Common myeloid progenitor, CD34-positive (primary cell): Measurements from ENCODE around the gene CFP.

ENCODE experiments used
- CTCF ChIA-PET: fragments of 350-600 bp; sonication (Branson Sonifier 250); formaldehyde crosslinking; loops from one replicate; lab custom pipeline; 2021; ENCODE audit warnings: antibody characterized with exemption; lab: Charles Lee
- POLR2A ChIA-PET: fragments of 350-600 bp; sonication (Branson Sonifier 250); formaldehyde crosslinking; loops from one replicate; lab custom pipeline; 2021; ENCODE audit warnings: antibody characterized with exemption; lab: Charles Lee
- DNase-seq, 3 donors: peaks; one replicate each; pipeline versions ENCODE4 v3.0.0 to v3.0.0-alpha.2; 2013
- H3K27ac ChIP-seq, 2 experiments: 1 replicate in 1 of 2; 2 replicates in 1 of 2; pipeline ENCODE4 v1.7.0; 2013; ENCODE audit warnings: inconsistent platforms in 2 of 2, low read length in 2 of 2, mild to moderate bottlenecking in 2 of 2, low read depth in 1 of 2, moderate library complexity in 1 of 2; ENCODE audit not compliant: severe bottlenecking in 2 of 2, insufficient read depth in 1 of 2, poor library complexity in 1 of 2
- H3K27me3 ChIP-seq, 5 experiments: replicated peaks in 2 of 5; 1 replicate in 3 of 5; 2 replicates in 2 of 5; pipeline versions ENCODE4 v1.6.1 to v1.7.0; 2013; ENCODE audit warnings: low read length in 4 of 5, mild to moderate bottlenecking in 2 of 5, moderate library complexity in 2 of 5, inconsistent platforms in 1 of 5; ENCODE audit not compliant: insufficient read depth in 5 of 5, control insufficient read depth in 4 of 5
- H3K36me3 ChIP-seq, 4 experiments: 1 replicate in 2 of 4; 2 replicates in 2 of 4; pipeline versions ENCODE4 v1.6.1 to v1.7.0; 2013; ENCODE audit warnings: low read length in 3 of 4, control low read depth in 1 of 4, mild to moderate bottlenecking in 1 of 4; ENCODE audit not compliant: control insufficient read depth in 4 of 4, insufficient read depth in 4 of 4
- H3K4me1 ChIP-seq, 4 experiments: 1 replicate in 3 of 4; 2 replicates in 1 of 4; pipeline versions ENCODE4 v1.6.1 to v1.7.1; 2013; ENCODE audit warnings: low read length in 3 of 4, mild to moderate bottlenecking in 3 of 4, control low read depth in 1 of 4, inconsistent platforms in 1 of 4, moderate library complexity in 1 of 4; ENCODE audit not compliant: control insufficient read depth in 4 of 4, insufficient read depth in 4 of 4; ENCODE audit errors: control extremely low read depth in 1 of 4
- H3K4me3 ChIP-seq, 7 experiments: 1 replicate in 4 of 7; 2 replicates in 3 of 7; pipeline versions ENCODE4 v1.5.1 to v1.7.0; 2013; ENCODE audit warnings: mild to moderate bottlenecking in 7 of 7, low read length in 6 of 7, moderate library complexity in 6 of 7, inconsistent platforms in 2 of 7, low read depth in 2 of 7, control low read depth in 1 of 7; ENCODE audit not compliant: insufficient read depth in 4 of 7, control insufficient read depth in 1 of 7; ENCODE audit errors: extremely low read depth in 1 of 7
- H3K9me3 ChIP-seq, 5 experiments: 1 replicate in 4 of 5; 2 replicates in 1 of 5; pipeline versions ENCODE4 v1.6.1 to v1.7.1; 2013; ENCODE audit warnings: low read length in 4 of 5, mild to moderate bottlenecking in 2 of 5, inconsistent platforms in 1 of 5, low read depth in 1 of 5, moderate library complexity in 1 of 5; ENCODE audit not compliant: control insufficient read depth in 4 of 5, insufficient read depth in 2 of 5; ENCODE audit errors: control extremely low read depth in 1 of 5
- WGBS: methylation state at CpG from one replicate; pipeline ENCODE4 v1.1.5; 2013; ENCODE audit not compliant: insufficient coverage; 5-methylcytosine and 5-hydroxymethylcytosine counted together

Gene CFP

DNA sequence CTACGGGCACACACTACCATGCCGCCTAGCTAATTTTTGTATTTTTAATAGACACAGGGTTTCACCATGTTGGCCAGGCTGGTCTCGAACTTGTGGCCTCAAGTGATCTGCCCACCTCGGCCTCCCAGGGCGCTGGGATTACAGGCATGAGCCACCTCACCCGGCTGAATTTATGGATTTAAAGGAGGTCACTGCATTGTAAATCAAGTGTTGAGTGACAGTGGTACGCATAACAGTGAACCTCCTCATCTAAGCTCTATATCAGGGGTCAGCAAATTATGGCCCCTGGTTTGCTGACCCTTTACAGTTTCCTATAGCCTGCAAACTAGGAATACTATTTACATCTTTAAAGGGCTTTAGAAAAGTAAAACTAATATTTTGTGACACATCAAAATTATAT is 31.8 kb upstream of the CFP start:
- POLR2A ChIA-PET: no interaction called here
- H3K27me3 ChIP-seq: no peaks in the 10 kb centered on the region
- H3K27ac ChIP-seq: no peak overlapping the region
- 96% methylated on average over 5 of the region's 7 CpGs for WGBS
- peaks cover 0 to 4% (median 0%) of the 10 kb centered on the region in 5 experiments for H3K9me3 ChIP-seq
- no peak overlapping the region for H3K4me3 ChIP-seq
- H3K36me3 ChIP-seq: peaks cover 0 to 13% (median 6%) of the 10 kb centered on the region in 4 experiments
- CTCF ChIA-PET: no interaction called here
- DNase-seq: no peak
- peaks cover 0 to 15% (median 0%) of the 10 kb centered on the region in 4 experiments for H3K4me1 ChIP-seq

DNA sequence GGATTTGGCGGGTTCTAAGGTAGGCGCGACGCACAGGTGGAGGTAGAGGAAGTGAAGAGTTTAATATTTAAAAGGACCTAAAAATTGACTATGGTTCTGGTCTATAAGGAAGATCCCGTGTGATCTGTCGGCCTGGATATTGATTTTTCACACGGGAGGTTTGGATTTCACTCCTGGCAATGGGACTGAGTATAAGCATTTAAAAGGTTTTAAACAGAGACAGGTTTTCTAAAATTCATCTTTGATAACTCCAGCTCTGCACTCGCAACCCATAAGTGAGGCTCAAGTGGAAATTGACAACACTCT is 29.6 kb upstream of the CFP start:
- CTCF ChIA-PET: no interaction called here
- 63% methylated on average over 8 of the region's 8 CpGs for WGBS
- POLR2A ChIA-PET: no interaction called here

DNA sequence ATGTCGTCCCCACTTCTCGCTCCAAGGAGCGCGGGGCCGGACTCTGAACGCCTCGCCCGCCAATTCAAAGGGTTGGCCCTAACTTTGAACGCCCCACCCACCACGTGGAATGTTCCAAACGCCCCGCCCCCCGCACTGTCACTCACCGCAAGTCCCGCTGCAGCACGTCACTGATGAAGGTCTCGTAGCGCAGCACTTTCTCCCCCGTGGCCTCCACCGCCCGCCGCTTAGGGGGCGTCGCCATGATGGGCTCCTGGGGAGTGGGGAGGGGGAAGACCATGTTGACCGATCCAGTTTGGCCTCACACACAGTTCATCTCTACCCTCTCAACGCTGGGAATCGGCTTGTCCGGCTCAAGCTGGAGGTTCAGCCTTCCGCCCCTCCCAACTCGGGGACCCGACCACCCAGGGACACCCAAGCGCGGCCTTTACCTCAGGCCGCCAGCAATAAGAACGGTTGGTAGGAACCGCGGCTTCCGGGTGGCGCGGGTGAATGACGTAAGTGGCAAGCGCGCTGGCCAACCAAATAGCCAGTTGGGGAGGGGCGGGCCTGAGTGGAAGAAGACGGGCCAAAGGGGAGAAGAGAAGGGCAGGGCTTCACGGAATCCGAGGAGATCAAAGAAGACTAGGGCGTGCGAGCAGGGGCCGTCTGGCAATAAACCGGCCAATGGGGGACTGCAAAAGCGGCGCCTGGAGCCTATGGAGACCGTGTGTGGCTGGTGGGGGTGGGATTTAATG is 29.1 kb upstream of the CFP start, which contains the start of gene UXT:
Gene UXT (minus strand): TSS at position 497 of the 737 bp plus-strand sequence. CDS start 253 bp downstream, at position 244.
- WGBS: 34% methylated on average over 36 of the region's 54 CpGs
- POLR2A ChIA-PET: no interaction called here
- Histone ChIP-seq H3K27ac (peak within 1 kb of the TSS; percentile 94 to 98), H3K4me1 (peaks cover 0 to 15% (median 0%) of the 10 kb centered on the region in 4 experiments), H3K27me3 (no peaks in the 10 kb centered on the region), H3K36me3 (peaks cover 0 to 25% (median 12%) of the 10 kb centered on the region in 4 experiments), H3K4me3 (peak within 1 kb of the TSS; percentile 18 to 85 (median 65)), H3K9me3 (peaks cover 0 to 4% (median 0%) of the 10 kb centered on the region in 5 experiments)
- DNase-seq: peak; percentile 92 to 97 (median 96)
- CTCF ChIA-PET: no interaction called here

More for the DNA sequence above, 29.6 kb upstream of the CFP start:
- H3K4me3 ChIP-seq: peak overlapping the region in 5 of 7 experiments; percentile 51 to 85 (median 73)
- H3K27ac ChIP-seq: peak overlapping the region; percentile 94 to 98
- peaks cover 0 to 15% (median 0%) of the 10 kb centered on the region in 4 experiments for H3K4me1 ChIP-seq
- H3K9me3 ChIP-seq: peaks cover 0 to 4% (median 0%) of the 10 kb centered on the region in 5 experiments
- no peak for DNase-seq
- H3K27me3 ChIP-seq: no peaks in the 10 kb centered on the region
- H3K36me3 ChIP-seq: peaks cover 0 to 25% (median 12%) of the 10 kb centered on the region in 4 experiments

DNA sequence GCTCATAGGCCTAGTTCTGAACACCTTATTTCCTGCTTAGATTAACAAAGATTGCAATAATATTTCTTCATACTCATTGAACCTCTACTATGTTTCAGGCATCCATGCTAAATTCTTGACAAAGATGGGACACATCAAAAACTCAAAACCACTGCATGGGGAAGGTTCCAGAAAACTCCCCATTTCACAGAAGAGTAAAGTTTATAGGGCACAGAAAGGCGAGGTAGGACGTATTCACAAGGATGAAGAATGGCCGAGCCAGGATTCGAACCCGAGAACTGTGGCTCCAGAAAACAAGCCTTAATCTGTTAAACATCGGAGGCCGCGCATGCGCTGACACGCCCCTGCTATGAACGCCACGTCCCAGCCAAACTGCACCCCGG is 28.6 kb upstream of the CFP start:
- ChIA-PET CTCF (no interaction called here), POLR2A (no interaction called here)
- Histone ChIP-seq H3K4me1 (peaks cover 0 to 15% (median 0%) of the 10 kb centered on the region in 4 experiments), H3K27me3 (no peaks in the 10 kb centered on the region), H3K36me3 (peaks cover 2 to 28% (median 17%) of the 10 kb centered on the region in 4 experiments), H3K27ac (peak overlapping the region in 1 of 2 experiments; percentile 98), H3K4me3 (peak overlapping the region; percentile 18 to 85 (median 65)), H3K9me3 (peaks cover 0 to 4% (median 0%) of the 10 kb centered on the region in 5 experiments)
- WGBS: 44% methylated on average over 13 of the region's 13 CpGs
- DNase-seq: no peak

DNA sequence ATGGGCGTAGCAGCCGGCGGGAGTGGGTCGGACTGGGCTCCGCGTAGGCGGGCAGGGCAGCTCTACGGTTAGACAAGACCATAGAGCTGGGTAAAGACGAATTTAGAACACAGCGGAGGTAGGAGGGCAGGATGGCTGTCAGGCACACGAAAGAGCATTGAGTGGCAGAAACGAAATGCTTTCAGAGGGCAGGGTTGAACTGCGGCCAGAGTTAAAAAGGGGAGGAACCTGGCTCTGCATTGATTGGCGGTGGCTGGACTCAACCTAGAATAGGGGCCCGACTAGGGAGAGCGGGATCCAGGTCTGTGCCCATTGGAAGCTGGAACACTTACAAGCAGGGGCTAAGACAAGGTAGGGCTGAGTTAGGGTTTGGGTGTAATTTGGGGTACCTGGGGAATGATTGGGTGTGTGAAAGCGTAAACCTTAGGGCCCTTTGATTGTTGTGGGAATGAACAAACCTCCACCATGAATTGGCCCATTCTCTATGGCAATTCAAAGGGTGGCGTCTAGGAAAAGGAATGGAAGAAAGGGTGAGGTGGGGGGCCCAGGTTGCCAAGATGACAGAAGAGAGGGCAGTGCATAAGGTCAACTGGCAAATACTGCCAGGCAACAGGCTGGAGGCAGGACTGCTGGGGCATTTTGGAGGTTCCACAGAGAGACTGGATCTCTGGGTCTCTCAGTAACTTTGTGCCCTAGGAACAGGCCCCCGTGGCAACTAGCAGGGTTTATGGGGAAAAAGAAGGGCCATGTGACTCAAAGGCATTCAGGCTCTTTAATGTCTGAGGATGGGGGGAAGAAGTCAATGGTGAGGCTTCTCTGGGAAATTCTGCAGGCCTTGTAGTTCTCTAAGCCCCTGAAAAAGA is 21.5 kb upstream of the CFP start:
- WGBS: 48% methylated on average over 18 of the region's 19 CpGs
- Histone ChIP-seq H3K27me3 (peaks cover 0 to 4% (median 0%) of the 10 kb centered on the region in 5 experiments), H3K9me3 (no peaks in the 10 kb centered on the region), H3K4me1 (peaks cover 12 to 22% (median 20%) of the 10 kb centered on the region in 4 experiments), H3K4me3 (peak overlapping the region in 6 of 7 experiments; percentile 52 to 76 (median 58)), H3K36me3 (peaks cover 3 to 28% (median 15%) of the 10 kb centered on the region in 4 experiments), H3K27ac (peak overlapping the region; percentile 12 to 54)
- CTCF ChIA-PET: no interaction called here
- POLR2A ChIA-PET: no interaction called here
- DNase-seq: no peak

DNA sequence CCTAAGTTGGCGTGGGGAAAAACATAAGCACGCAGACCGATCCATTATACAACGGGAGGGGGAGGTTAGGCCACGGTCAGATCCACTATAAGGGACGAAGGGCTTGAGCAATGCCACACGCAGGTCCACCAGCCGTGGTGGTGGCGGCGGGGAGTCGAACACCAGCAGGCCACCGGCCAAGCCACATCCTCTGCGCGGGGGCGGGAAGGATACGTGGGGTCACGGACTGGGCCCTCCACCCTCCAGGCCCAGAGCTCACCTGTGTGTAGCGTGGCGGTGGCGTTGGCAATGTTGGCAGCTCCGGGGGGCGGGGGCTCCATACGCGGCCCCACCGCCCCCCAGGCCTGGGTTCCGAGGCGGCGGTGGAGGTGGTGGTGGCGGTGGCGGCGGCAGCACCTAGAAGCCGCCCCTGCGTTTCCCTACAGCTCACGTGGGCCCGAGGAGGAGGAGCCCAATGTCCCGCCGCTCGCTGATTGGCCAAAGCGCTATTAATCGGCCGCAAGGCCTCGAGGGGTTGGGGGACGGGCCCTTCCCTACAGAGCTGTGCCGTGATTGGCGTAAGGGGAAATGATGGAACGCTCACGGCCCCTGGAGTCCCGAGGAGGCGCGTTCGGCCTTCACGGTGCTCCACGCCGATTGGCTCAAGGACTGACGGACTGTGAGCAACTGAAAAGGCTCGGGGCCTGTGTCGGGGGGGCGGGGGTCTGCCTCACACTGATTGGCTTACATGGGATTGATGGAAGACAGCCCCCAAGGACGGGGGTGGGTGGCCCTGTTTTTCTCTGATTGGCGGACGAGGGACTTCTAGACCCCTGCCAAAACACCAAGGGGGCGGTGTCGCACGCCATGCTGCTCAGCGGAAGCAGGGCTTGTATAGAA is 20.7 kb upstream of the CFP start, which contains the start of gene ELK1:
Gene ELK1 (minus strand): TSS at position 400 of the 879 bp plus-strand sequence. CDS start 9,122 bp downstream, outside the sequence.
- ChIA-PET POLR2A (no interaction called here), CTCF (no interaction called here)
- H3K4me3 ChIP-seq: peak within 1 kb of the TSS; percentile 52 to 85 (median 62)
- H3K9me3 ChIP-seq: no peaks in the 10 kb centered on the region
- H3K27ac ChIP-seq: peak within 1 kb of the TSS; percentile 12 to 70
- peaks cover 12 to 22% (median 20%) of the 10 kb centered on the region in 4 experiments for H3K4me1 ChIP-seq
- peaks cover 3 to 20% (median 12%) of the 10 kb centered on the region in 4 experiments for H3K36me3 ChIP-seq
- WGBS: 54% methylated on average over 54 of the region's 65 CpGs
- DNase-seq: peak; percentile 97 to 99 (median 99)
- H3K27me3 ChIP-seq: peaks cover 0 to 4% (median 0%) of the 10 kb centered on the region in 5 experiments
